B cell (primary cell): Measurements from ENCODE around the gene HIPK2. TPM values are rescaled to one million over a fixed set of nuclear protein-coding genes. Genes with fewer than 3 reads are reported as not detected.

Experiments used
- ATAC-seq: fragments of 200-7000 bp; cut with Tn5 transposase; one replicate; pipeline ENCODE4 v1.10.0; 2021; ENCODE audit warnings: low read depth, mild to moderate bottlenecking, moderate number of reproducible peaks, moderate library complexity
- CTCF ChIA-PET: fragments of 350-600 bp; sonication (Branson Sonifier 250); formaldehyde crosslinking; loops from one replicate; lab custom pipeline; 2021; ENCODE audit warnings: antibody characterized with exemption, inconsistent platforms; lab: Charles Lee
- POLR2A ChIA-PET: fragments of 350-600 bp; sonication (Branson Sonifier 250); formaldehyde crosslinking; loops from one replicate; lab custom pipeline; 2021; ENCODE audit warnings: antibody characterized with exemption; lab: Charles Lee
- DNase-seq: peaks from one replicate; pipeline ENCODE4 v3.0.0; 2013
- H2AFZ ChIP-seq: 2 replicates; pipeline ENCODE4 v1.6.1; 2012; ENCODE audit warnings: mild to moderate bottlenecking, low read depth, low read length; ENCODE audit not compliant: insufficient read depth, poor library complexity, severe bottlenecking
- H3K27ac ChIP-seq, 2 donors: 1 replicate in 1 of 2; 2 replicates in 1 of 2; pipeline ENCODE4 v1.5.1; 2012 to 2013; ENCODE audit warnings: low read length in 2 of 2, mild to moderate bottlenecking in 2 of 2, moderate library complexity in 1 of 2
- H3K27me3 ChIP-seq, 4 experiments: fragments of 200-600 bp in 1 of 4; sonication (generic) in 1 of 4; replicated peaks in 1 of 4; 1 replicate in 2 of 4; 2 replicates in 2 of 4; pipeline versions ENCODE4 v1.6.1 to v1.7.0; 2013 to 2016; ENCODE audit warnings: low read length in 3 of 4, mild to moderate bottlenecking in 2 of 4, mixed read lengths in 1 of 4, moderate library complexity in 1 of 4; ENCODE audit not compliant: insufficient read depth in 4 of 4, control insufficient read depth in 3 of 4; ENCODE audit errors: control extremely low read depth in 1 of 4
- H3K36me3 ChIP-seq, 2 experiments: replicated peaks in 1 of 2; 1 replicate in 1 of 2; 2 replicates in 1 of 2; pipeline versions ENCODE4 v1.6.1 to v1.7.1; 2013; ENCODE audit warnings: low read length in 1 of 2; ENCODE audit not compliant: insufficient read depth in 2 of 2, control insufficient read depth in 1 of 2; ENCODE audit errors: control extremely low read depth in 1 of 2, extremely low read depth in 1 of 2
- H3K4me1 ChIP-seq, 2 donors: fragments of 200-600 bp in 1 of 2; sonication (generic) in 1 of 2; 1 replicate in 1 of 2; 2 replicates in 1 of 2; pipeline versions ENCODE4 v1.5.1 to v1.6.1; 2013 to 2017; ENCODE audit warnings: low read length in 2 of 2; ENCODE audit not compliant: control insufficient read depth in 2 of 2, insufficient read depth in 2 of 2
- H3K4me2 ChIP-seq: replicated peaks from 2 replicates; pipeline ENCODE3; 2012; ENCODE audit warnings: mild to moderate bottlenecking, low read depth, low read length; ENCODE audit not compliant: poor library complexity, severe bottlenecking
- H3K4me3 ChIP-seq, 5 experiments: fragments of 200-600 bp in 1 of 5; sonication (generic) in 1 of 5; 1 replicate in 3 of 5; 2 replicates in 2 of 5; pipeline versions ENCODE4 v1.5.1 to v1.7.0; 2011 to 2016; ENCODE audit warnings: low read length in 4 of 5, mild to moderate bottlenecking in 4 of 5, low read depth in 2 of 5, control low read depth in 1 of 5, moderate library complexity in 1 of 5; ENCODE audit not compliant: insufficient read depth in 1 of 5; ENCODE audit errors: control extremely low read depth in 1 of 5, extremely low read depth in 1 of 5
- H3K79me2 ChIP-seq: fragments of 200-600 bp; sonication (generic); one replicate; pipeline ENCODE4 v1.6.0; 2016; ENCODE audit warnings: low read length; ENCODE audit not compliant: control insufficient read depth, insufficient read depth
- H3K9ac ChIP-seq: fragments of 200-600 bp; sonication (generic); 2 replicates; pipeline ENCODE4 v1.6.1; 2017; ENCODE audit warnings: mild to moderate bottlenecking, low read length, moderate library complexity
- H3K9me3 ChIP-seq, 3 donors: one replicate each; pipeline versions ENCODE4 v1.6.1 to v1.7.1; 2013; ENCODE audit warnings: low read length in 2 of 3; ENCODE audit not compliant: control insufficient read depth in 2 of 3, insufficient read depth in 1 of 3; ENCODE audit errors: control extremely low read depth in 1 of 3
- H4K20me1 ChIP-seq: 2 replicates; pipeline ENCODE4 v1.6.0; 2012; ENCODE audit warnings: mild to moderate bottlenecking, low read length; ENCODE audit not compliant: insufficient read depth, control insufficient read depth, poor library complexity, severe bottlenecking
- H3K27ac Mint-ChIP-seq: one replicate; pipeline ENCODE4 v1.8.0; 2021; ENCODE audit warnings: mixed read lengths
- H3K27me3 Mint-ChIP-seq: one replicate; pipeline ENCODE4 v1.8.0; 2021; ENCODE audit warnings: mixed read lengths
- H3K4me1 Mint-ChIP-seq: one replicate; pipeline ENCODE4 v1.8.0; 2021; ENCODE audit warnings: mixed read lengths
- H3K4me3 Mint-ChIP-seq: one replicate; pipeline ENCODE4 v1.8.0; 2021; ENCODE audit warnings: mixed read lengths
- H3K9me3 Mint-ChIP-seq: one replicate; pipeline ENCODE4 v1.8.0; 2022; ENCODE audit warnings: mixed read lengths; ENCODE audit not compliant: insufficient read depth
- CTCF ChIP-seq: fragments of 200-600 bp; IDR thresholded peaks from one replicate; pipeline ENCODE4 v1.8.0; 2022; ENCODE audit warnings: antibody characterized with exemption, mild to moderate bottlenecking
- EZH2 ChIP-seq: IDR thresholded peaks from 2 replicates; pipeline ENCODE4 v1.6.1; 2012; ENCODE audit warnings: borderline replicate concordance, low read depth, mild to moderate bottlenecking, moderate library complexity, low read length; ENCODE audit not compliant: insufficient read depth, poor library complexity, severe bottlenecking
- WGBS: methylation state at CpG from one replicate; pipeline ENCODE4 v1.1.5; 2013; ENCODE audit warnings: missing lambda C conversion rate; ENCODE audit not compliant: insufficient coverage; 5-methylcytosine and 5-hydroxymethylcytosine counted together
- intact Hi-C: fragments of 100-400 bp; cut with micrococcal nuclease; formaldehyde crosslinking; loops from one replicate; pipeline ENCODE4 v1.10.0; 2022
- polyA plus RNA-seq: library from polyadenylated mRNA; depleted of rRNA; stranded (reverse); fragments of >200 nt; gene quantifications from 2 replicates; pipeline ENCODE4 v1.2.3, GENCODE V29; 2012
- total RNA-seq, 2 donors: library from RNA; stranded (reverse); fragments of 120-200 nt in 1 of 2; gene quantifications; 1 replicate in 1 of 2; 2 replicates in 1 of 2; pipeline versions ENCODE4 v1.2.3 to v1.2.4, GENCODE V29; 2013 to 2022

Gene HIPK2
- total and polyA plus RNA-seq, 2 donors (not counting 1 experiment from before 2014, with no cell fraction given) = 6.8 to 58.2 TPM

- H3K36me3 ChIP-seq = no peaks in the 10 kb centered on the region
- Mint-ChIP-seq H3K27me3 (no peaks in the 10 kb centered on the region), H3K27ac (no peak overlapping the region), H3K4me1 (peaks cover 12% of the 10 kb centered on the region), H3K9me3 (no peaks in the 10 kb centered on the region), H3K4me3 (no peak overlapping the region)
- H3K27ac ChIP-seq = no peak overlapping the region
- H3K9me3 ChIP-seq = no peaks in the 10 kb centered on the region
- TF ChIP-seq EZH2 (no peak), CTCF (no peak)
- peaks cover 87% of the 10 kb centered on the region for H3K79me2 ChIP-seq
- 97% methylated on average over 3 of the region's 6 CpGs for WGBS
- intact Hi-C loops = no loop called here
- H3K27me3 ChIP-seq = no peaks in the 10 kb centered on the region
- no peak overlapping the region for H2AFZ ChIP-seq
- H4K20me1 ChIP-seq = peaks cover 13% of the 10 kb centered on the region
- H3K4me1 ChIP-seq = no peaks in the 10 kb centered on the region
- no peak for DNase-seq
- ATAC-seq = no peak
- POLR2A ChIA-PET = no interaction called here
- H3K4me3 ChIP-seq = no peak overlapping the region
- CTCF ChIA-PET = interaction anchor here (0.6 kb wide), 1 partner anchor 14 kb away, joined by 3 read pairs; no protein-coding TSS in a partner anchor
- H3K9ac ChIP-seq = no peak overlapping the region
- H3K4me2 ChIP-seq = no peak overlapping the region
Measured at GRCh38 chr7:139750459-139751095, 27.2 kb downstream of the HIPK2 start.

GRCh38 chr7:139749545-139749944, 28.3 kb downstream of the HIPK2 start:
- ATAC-seq (no peak), DNase-seq (no peak)
- no peak overlapping the region for H3K4me2 ChIP-seq
- Mint-ChIP-seq H3K4me3 (no peak overlapping the region), H3K27ac (no peak overlapping the region), H3K9me3 (no peaks in the 10 kb centered on the region), H3K4me1 (peaks cover 9% of the 10 kb centered on the region), H3K27me3 (no peaks in the 10 kb centered on the region)
- POLR2A ChIA-PET = interaction anchor here (0.6 kb wide), 1 partner anchor 286 kb away, joined by 9 read pairs; no protein-coding TSS in a partner anchor
- peaks cover 18% of the 10 kb centered on the region for H4K20me1 ChIP-seq
- 97% methylated on average over 9 of the region's 10 CpGs for WGBS
- H3K36me3 ChIP-seq = no peaks in the 10 kb centered on the region
- H3K4me1 ChIP-seq = no peaks in the 10 kb centered on the region
- TF ChIP-seq CTCF = no peak
- TF ChIP-seq EZH2 = no peak
- H2AFZ ChIP-seq = no peak overlapping the region
- H3K79me2 ChIP-seq = peaks cover 88% of the 10 kb centered on the region
- H3K27me3 ChIP-seq = no peaks in the 10 kb centered on the region
- no peaks in the 10 kb centered on the region for H3K9me3 ChIP-seq
- no peak overlapping the region for H3K4me3 ChIP-seq
- intact Hi-C loops = no loop called here
- no peak overlapping the region for H3K9ac ChIP-seq
- no peak overlapping the region for H3K27ac ChIP-seq
- CTCF ChIA-PET = no interaction called here
